Endothelial cell (in vitro differentiated cells): ENCODE data around the gene FAM24B. TPM values are rescaled to one million over a fixed set of nuclear protein-coding genes. Genes with fewer than 3 reads are reported as not detected.

Experiments used
- DNase-seq: peaks from one replicate; pipeline ENCODE4 v3.0.0; 2021; ENCODE audit warnings: low spot score
- H3K27ac Mint-ChIP-seq: one replicate; pipeline ENCODE4 v1.8.0; 2021; ENCODE audit warnings: mixed read lengths, inconsistent platforms; ENCODE audit not compliant: unreplicated experiment
- H3K27me3 Mint-ChIP-seq: one replicate; pipeline ENCODE4 v1.8.0; 2021; ENCODE audit warnings: mild to moderate bottlenecking, moderate library complexity, mixed read lengths, inconsistent platforms; ENCODE audit not compliant: unreplicated experiment
- H3K36me3 Mint-ChIP-seq: one replicate; pipeline ENCODE4 v1.8.0; 2021; ENCODE audit warnings: mild to moderate bottlenecking, low read depth, mixed read lengths, inconsistent platforms; ENCODE audit not compliant: unreplicated experiment
- H3K4me1 Mint-ChIP-seq: one replicate; pipeline ENCODE4 v1.8.0; 2021; ENCODE audit warnings: mild to moderate bottlenecking, mixed read lengths, inconsistent platforms; ENCODE audit not compliant: unreplicated experiment
- H3K4me3 Mint-ChIP-seq: one replicate; pipeline ENCODE4 v1.8.0; 2021; ENCODE audit warnings: mild to moderate bottlenecking, mixed read lengths, inconsistent platforms; ENCODE audit not compliant: unreplicated experiment
- H3K9me3 Mint-ChIP-seq: one replicate; pipeline ENCODE4 v1.8.0; 2021; ENCODE audit warnings: mixed read lengths, inconsistent platforms; ENCODE audit not compliant: unreplicated experiment
- total RNA-seq: library from RNA; stranded (reverse); fragmentation: NEBNext Ultra II Directional; extraction: Animal tissue kit (Norgen Biotek cat#: 25700); gene quantifications from one replicate; pipeline ENCODE4 v1.2.1, GENCODE V29; 2021; ENCODE audit not compliant: unreplicated experiment
- TF ChIP-seq, protein P1 (sequence below): fragments of 200-600 bp; sonication (generic); IDR thresholded peaks from one replicate; pipeline ENCODE4 v1.5.0; 2021; ENCODE audit warnings: antibody characterized with exemption; ENCODE audit not compliant: unreplicated experiment

Gene FAM24B
- total RNA-seq, 1 donor from 2014 or later: 2.7 TPM

DNA sequence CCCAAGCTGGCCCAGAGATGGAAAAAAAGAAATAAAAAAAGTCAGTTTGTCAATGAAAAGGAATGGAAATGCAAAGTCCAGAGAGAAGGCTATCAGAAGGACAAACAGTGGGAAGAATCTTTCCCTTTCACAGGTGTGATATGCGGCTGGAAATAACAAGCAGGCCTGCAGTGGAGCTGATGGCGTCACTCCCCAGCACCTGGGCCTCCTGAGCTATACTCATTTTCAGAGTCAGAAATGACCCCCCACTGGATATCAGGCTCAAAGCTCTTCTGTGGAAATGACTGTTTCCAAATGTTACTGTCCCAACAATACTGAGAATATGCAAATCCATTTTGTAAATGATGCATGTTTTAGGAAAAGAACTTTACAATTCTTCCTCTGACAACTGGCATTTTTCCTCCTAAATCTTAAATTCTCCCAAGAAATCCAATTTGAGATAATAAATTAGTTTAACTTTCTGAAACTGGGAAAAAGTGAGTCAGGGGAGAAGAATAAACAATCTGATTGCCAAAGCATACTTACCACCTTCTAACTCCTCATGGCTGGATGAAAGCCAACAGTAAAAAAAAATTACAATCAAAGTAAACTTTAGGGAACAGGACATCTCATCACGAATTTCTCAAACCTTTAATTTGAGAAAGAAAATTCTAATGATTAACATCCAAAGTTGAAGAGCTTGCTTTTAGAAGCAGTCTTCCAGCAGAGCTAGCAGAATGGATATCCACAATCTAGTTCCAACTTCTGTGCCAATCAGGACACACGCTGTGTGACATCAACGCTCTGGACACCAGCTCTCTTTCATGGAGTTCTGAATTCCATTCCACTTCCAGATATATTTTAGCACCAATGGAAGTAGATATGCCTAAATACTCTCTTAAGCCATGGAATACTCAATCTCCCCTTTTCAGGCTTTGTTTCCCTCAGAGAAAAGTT lies 28.4 kb downstream of the FAM24B start:
- Mint-ChIP-seq H3K27ac (no peak overlapping the region), H3K4me3 (no peak overlapping the region), H3K27me3 (no peaks in the 10 kb centered on the region), H3K4me1 (peaks cover 7% of the 10 kb centered on the region), H3K9me3 (no peaks in the 10 kb centered on the region), H3K36me3 (peaks cover 6% of the 10 kb centered on the region)
- TF ChIP-seq, protein P1, sequence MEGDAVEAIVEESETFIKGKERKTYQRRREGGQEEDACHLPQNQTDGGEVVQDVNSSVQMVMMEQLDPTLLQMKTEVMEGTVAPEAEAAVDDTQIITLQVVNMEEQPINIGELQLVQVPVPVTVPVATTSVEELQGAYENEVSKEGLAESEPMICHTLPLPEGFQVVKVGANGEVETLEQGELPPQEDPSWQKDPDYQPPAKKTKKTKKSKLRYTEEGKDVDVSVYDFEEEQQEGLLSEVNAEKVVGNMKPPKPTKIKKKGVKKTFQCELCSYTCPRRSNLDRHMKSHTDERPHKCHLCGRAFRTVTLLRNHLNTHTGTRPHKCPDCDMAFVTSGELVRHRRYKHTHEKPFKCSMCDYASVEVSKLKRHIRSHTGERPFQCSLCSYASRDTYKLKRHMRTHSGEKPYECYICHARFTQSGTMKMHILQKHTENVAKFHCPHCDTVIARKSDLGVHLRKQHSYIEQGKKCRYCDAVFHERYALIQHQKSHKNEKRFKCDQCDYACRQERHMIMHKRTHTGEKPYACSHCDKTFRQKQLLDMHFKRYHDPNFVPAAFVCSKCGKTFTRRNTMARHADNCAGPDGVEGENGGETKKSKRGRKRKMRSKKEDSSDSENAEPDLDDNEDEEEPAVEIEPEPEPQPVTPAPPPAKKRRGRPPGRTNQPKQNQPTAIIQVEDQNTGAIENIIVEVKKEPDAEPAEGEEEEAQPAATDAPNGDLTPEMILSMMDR: no peak
- DNase-seq: no peak

DNA sequence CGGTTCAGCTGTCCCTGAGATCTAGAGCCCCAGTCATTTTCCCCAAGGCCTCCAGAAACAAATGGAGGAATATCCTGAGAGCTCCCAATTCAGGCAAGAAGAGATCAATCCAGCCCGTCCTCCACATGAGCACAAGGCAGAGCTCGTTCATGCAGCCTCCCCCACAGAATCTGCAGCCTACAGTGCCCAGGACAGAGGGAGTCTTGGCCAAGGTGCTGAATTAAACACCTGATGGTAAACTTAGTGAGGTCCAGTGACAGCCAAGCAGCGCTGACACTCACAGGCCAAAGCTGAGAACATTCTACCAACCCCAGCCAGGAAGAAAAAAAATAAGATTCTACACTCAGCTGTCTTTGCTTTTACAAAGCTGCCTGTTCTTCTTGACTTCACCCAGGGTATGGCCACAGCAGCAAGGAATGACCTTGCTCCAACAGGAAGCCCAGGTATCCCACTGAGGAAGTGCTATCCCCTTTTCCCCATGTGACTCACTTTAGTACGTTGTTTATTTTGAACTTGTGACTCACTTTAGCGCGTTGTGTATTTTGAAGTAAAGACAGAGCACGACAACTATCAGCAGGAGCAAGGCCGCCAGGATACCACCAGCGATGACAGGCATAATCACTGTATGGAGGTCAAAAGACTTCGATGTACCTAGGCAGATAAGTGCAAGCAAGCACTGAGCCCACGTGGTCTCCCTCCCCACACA lies 29.3 kb downstream of the FAM24B start:
- TF ChIP-seq, protein P1: no peak
- Mint-ChIP-seq H3K36me3 (peaks cover 6% of the 10 kb centered on the region), H3K9me3 (no peaks in the 10 kb centered on the region), H3K27ac (no peak overlapping the region), H3K27me3 (no peaks in the 10 kb centered on the region), H3K4me3 (no peak overlapping the region), H3K4me1 (peaks cover 7% of the 10 kb centered on the region)
- DNase-seq: no peak

DNA sequence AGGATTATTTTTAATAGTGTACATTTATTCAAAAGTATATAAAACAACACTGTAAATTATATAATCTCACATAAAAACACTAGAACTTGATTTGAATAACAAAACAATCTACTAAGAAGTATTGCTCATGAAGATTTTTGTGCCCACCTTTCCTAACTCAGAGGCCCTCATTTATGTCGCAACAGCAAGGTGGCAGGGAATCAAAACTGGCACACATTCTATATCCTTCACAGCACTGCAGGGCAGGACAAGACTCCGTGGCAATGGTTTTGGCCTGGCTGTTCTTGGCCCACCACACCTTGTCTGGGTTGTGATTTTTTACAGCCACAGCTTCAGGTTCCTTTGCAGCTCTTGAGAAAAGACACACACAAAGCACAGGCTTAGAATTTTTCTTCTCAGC lies 30.3 kb downstream of the FAM24B start:
- Mint-ChIP-seq H3K4me1 (peaks cover 7% of the 10 kb centered on the region), H3K27ac (no peak overlapping the region), H3K36me3 (peaks cover 6% of the 10 kb centered on the region), H3K9me3 (no peaks in the 10 kb centered on the region), H3K27me3 (no peaks in the 10 kb centered on the region), H3K4me3 (no peak overlapping the region)
- no peak for DNase-seq
- TF ChIP-seq, protein P1: no peak

DNA sequence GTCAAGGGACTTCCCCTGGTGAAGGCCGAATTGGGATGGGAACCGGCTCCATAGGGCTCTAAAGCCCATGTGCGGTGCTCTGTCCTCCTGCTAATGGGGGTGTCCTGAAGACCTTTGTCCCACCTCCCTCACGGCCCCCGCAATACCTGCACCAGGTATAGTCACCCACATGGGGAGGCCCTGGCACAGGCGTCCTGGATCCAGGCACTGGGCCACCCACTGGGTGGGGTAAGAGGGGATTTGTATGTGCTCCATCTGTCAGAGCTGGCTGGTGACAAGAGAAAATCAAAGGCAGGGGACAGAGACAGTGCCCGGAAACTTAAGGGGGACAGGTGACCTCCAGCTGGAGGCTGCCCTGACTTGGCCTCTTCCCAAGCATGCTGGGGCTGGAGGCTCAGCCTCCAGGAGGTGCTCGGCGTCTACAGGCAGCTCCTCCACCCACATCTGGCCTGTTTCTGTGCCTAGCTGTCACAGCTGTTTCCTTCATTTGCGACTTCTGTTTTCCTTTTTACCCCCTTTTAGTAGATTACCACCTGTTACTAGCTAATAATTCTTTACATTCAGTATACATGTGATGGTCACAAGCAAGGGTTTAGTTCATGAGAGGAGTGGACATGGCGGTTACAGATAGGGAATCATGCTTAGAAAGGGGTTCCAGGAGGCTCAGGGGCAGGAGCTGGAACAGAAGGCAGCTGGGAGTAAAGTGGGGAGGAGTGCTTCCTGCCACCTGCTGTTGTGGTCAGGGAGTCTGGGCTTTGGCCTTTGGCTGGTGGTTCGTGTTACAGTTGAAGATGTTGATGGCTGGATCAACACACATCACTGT lies 31.4 kb downstream of the FAM24B start:
- peaks cover 4% of the 10 kb centered on the region for H3K36me3 Mint-ChIP-seq
- no peaks in the 10 kb centered on the region for H3K9me3 Mint-ChIP-seq
- H3K4me1 Mint-ChIP-seq: peaks cover 7% of the 10 kb centered on the region
- no peak overlapping the region for H3K27ac Mint-ChIP-seq
- H3K27me3 Mint-ChIP-seq: no peaks in the 10 kb centered on the region
- TF ChIP-seq, protein P1: no peak
- no peak overlapping the region for H3K4me3 Mint-ChIP-seq
- DNase-seq: no peak
